ENCODE measurements around the gene COPS6.

COPS6 gene

GRCh38 chr7:100069991-100070390 lies 18.8 kb upstream of the COPS6 start:
- H3K27ac ChIP-seq (ENCODE audit: poor library complexity, severe bottlenecking): no peak overlapping the region
- H3K36me3 ChIP-seq (ENCODE audit: low read depth): peaks cover 69% of the 10 kb centered on the region
- H3K27me3 ChIP-seq (ENCODE audit: insufficient read depth, poor library complexity, severe bottlenecking): no peaks in the 10 kb centered on the region
- no peak for ATAC-seq (ENCODE audit: low read depth)
- TF ChIP-seq CTCF (IDR thresholded peaks at IDR 0.05; ENCODE audit: poor library complexity, severe bottlenecking): no peak
- no peak for DNase-seq (ENCODE audit: low spot score)
- no peaks in the 10 kb centered on the region for H3K4me1 ChIP-seq (ENCODE audit: insufficient read depth, poor library complexity, severe bottlenecking)
- peaks cover 26% of the 10 kb centered on the region for H3K9me3 ChIP-seq (ENCODE audit: severe bottlenecking)
- H3K4me3 ChIP-seq (ENCODE audit: severe bottlenecking): no peak overlapping the region

- no peaks in the 10 kb centered on the region for H3K27me3 ChIP-seq (ENCODE audit: insufficient read depth, poor library complexity, severe bottlenecking)
- ATAC-seq (ENCODE audit: low read depth): no peak
- no peaks in the 10 kb centered on the region for H3K4me1 ChIP-seq (ENCODE audit: insufficient read depth, poor library complexity, severe bottlenecking)
- no peak overlapping the region for H3K4me3 ChIP-seq (ENCODE audit: severe bottlenecking)
- no peak overlapping the region for H3K27ac ChIP-seq (ENCODE audit: poor library complexity, severe bottlenecking)
- no peak for TF ChIP-seq CTCF (IDR thresholded peaks at IDR 0.05; ENCODE audit: poor library complexity, severe bottlenecking)
- H3K9me3 ChIP-seq (ENCODE audit: severe bottlenecking): peaks cover 26% of the 10 kb centered on the region
- H3K36me3 ChIP-seq (ENCODE audit: low read depth): peaks cover 75% of the 10 kb centered on the region
- DNase-seq (ENCODE audit: low spot score): no peak
Observed at GRCh38 chr7:100071018-100071723, 17.6 kb upstream of the COPS6 start.

GRCh38 chr7:100072462-100072861 lies 16.3 kb upstream of the COPS6 start:
- H3K4me3 ChIP-seq (ENCODE audit: severe bottlenecking): no peak overlapping the region
- no peaks in the 10 kb centered on the region for H3K27me3 ChIP-seq (ENCODE audit: insufficient read depth, poor library complexity, severe bottlenecking)
- peaks cover 87% of the 10 kb centered on the region for H3K36me3 ChIP-seq (ENCODE audit: low read depth)
- H3K27ac ChIP-seq (ENCODE audit: poor library complexity, severe bottlenecking): no peak overlapping the region
- DNase-seq (ENCODE audit: low spot score): no peak
- no peak for ATAC-seq (ENCODE audit: low read depth)
- peaks cover 26% of the 10 kb centered on the region for H3K9me3 ChIP-seq (ENCODE audit: severe bottlenecking)
- no peaks in the 10 kb centered on the region for H3K4me1 ChIP-seq (ENCODE audit: insufficient read depth, poor library complexity, severe bottlenecking)
- no peak for TF ChIP-seq CTCF (IDR thresholded peaks at IDR 0.05; ENCODE audit: poor library complexity, severe bottlenecking)

- Histone ChIP-seq H3K9me3 (ENCODE audit: severe bottlenecking) (peaks cover 20% of the 10 kb centered on the region), H3K36me3 (ENCODE audit: low read depth) (peaks cover 100% of the 10 kb centered on the region), H3K27ac (ENCODE audit: poor library complexity, severe bottlenecking) (no peak overlapping the region), H3K27me3 (ENCODE audit: insufficient read depth, poor library complexity, severe bottlenecking) (no peaks in the 10 kb centered on the region), H3K4me1 (ENCODE audit: insufficient read depth, poor library complexity, severe bottlenecking) (no peaks in the 10 kb centered on the region), H3K4me3 (ENCODE audit: severe bottlenecking) (no peak overlapping the region)
- ATAC-seq (ENCODE audit: low read depth) (no peak), DNase-seq (ENCODE audit: low spot score) (no peak)
- TF ChIP-seq CTCF (IDR thresholded peaks at IDR 0.05; ENCODE audit: poor library complexity, severe bottlenecking): no peak
Observed at GRCh38 chr7:100074841-100075240, 13.9 kb upstream of the COPS6 start.

- no peak for DNase-seq (ENCODE audit: low spot score)
Observed at GRCh38 chr7:100075418-100075817, 13.4 kb upstream of the COPS6 start.

More at GRCh38 chr7:100075418-100075817, 13.4 kb upstream of the COPS6 start:
- Histone ChIP-seq H3K4me3 (ENCODE audit: severe bottlenecking) (no peak overlapping the region), H3K4me1 (ENCODE audit: insufficient read depth, poor library complexity, severe bottlenecking) (peaks cover 2% of the 10 kb centered on the region), H3K27me3 (ENCODE audit: insufficient read depth, poor library complexity, severe bottlenecking) (no peaks in the 10 kb centered on the region), H3K9me3 (ENCODE audit: severe bottlenecking) (peaks cover 20% of the 10 kb centered on the region), H3K27ac (ENCODE audit: poor library complexity, severe bottlenecking) (no peak overlapping the region), H3K36me3 (ENCODE audit: low read depth) (peaks cover 98% of the 10 kb centered on the region)
- no peak for TF ChIP-seq CTCF (IDR thresholded peaks at IDR 0.05; ENCODE audit: poor library complexity, severe bottlenecking)
- no peak for ATAC-seq (ENCODE audit: low read depth)

All from RWPE2 (cell line).